HT1080 (cell line): ENCODE results near the gene P2RX2. TPM values are rescaled to one million over a fixed set of nuclear protein-coding genes. Genes with fewer than 3 reads are reported as not detected.

Source experiments
- DNase-seq: peaks from one replicate; pipeline ENCODE4 v3.0.0-alpha.2; 2015; ENCODE audit warnings: low read depth
- total RNA-seq: library from RNA; depleted of rRNA; stranded (reverse); fragments of >200 nt; shearing (Covaris generic); gene quantifications from 2 replicates; pipeline ENCODE4 v1.2.3, GENCODE V29; 2014

The P2RX2 gene
- total RNA-seq, 1 experiment from 2014 or later, result not detected

GRCh38 chr12:132635076-132635955, 16.7 kb downstream of the P2RX2 start:
- DNase-seq, result no peak

GRCh38 chr12:132637811-132638210, 19.2 kb downstream of the P2RX2 start:
- DNase-seq, result no peak

GRCh38 chr12:132638541-132639408, 20.2 kb downstream of the P2RX2 start:
- peak; percentile 36 for DNase-seq

GRCh38 chr12:132639956-132640520, 21.5 kb downstream of the P2RX2 start:
- no peak for DNase-seq

GRCh38 chr12:132640936-132641335, 22.4 kb downstream of the P2RX2 start:
- no peak for DNase-seq

- DNase-seq, result no peak
Observed at GRCh38 chr12:132641811-132642650, 23.5 kb downstream of the P2RX2 start.

- no peak for DNase-seq
Observed at GRCh38 chr12:132642846-132643835, 24.6 kb downstream of the P2RX2 start.

GRCh38 chr12:132646850-132647249, 28.3 kb downstream of the P2RX2 start:
- DNase-seq, result no peak

- no peak for DNase-seq
Observed at GRCh38 chr12:132647858-132648257, 29.3 kb downstream of the P2RX2 start.

- DNase-seq, result no peak
Observed at GRCh38 chr12:132648616-132649225, 30.1 kb downstream of the P2RX2 start.

GRCh38 chr12:132649226-132649945, 30.8 kb downstream of the P2RX2 start:
- DNase-seq, result no peak

- no peak for DNase-seq
Observed at GRCh38 chr12:132651444-132652100, 33.0 kb downstream of the P2RX2 start.

- DNase-seq, result no peak
Observed at GRCh38 chr12:132653567-132654290, 35.2 kb downstream of the P2RX2 start.

GRCh38 chr12:132657004-132657727, 38.6 kb downstream of the P2RX2 start:
- DNase-seq, result no peak

- no peak for DNase-seq
Observed at GRCh38 chr12:132658149-132658894, 39.7 kb downstream of the P2RX2 start.

GRCh38 chr12:132659146-132659545, 40.6 kb downstream of the P2RX2 start:
- no peak for DNase-seq
